KBM-7 (cell line): ENCODE measurements around the gene ARHGEF6.

Experiments used
- DNase-seq: peaks from one replicate; pipeline ENCODE4 v3.0.0-alpha.2; 2015
- in situ Hi-C: fragments of 300-500 bp; cut with MboI; formaldehyde crosslinking; loops from 2 replicates; pipeline ENCODE4 v1.14.3; 2020; ENCODE audit warnings: low sequenced_read_pairs, low pct_unique_long_range_greater_than_20kb, mixed read lengths

ARHGEF6 gene

DNA sequence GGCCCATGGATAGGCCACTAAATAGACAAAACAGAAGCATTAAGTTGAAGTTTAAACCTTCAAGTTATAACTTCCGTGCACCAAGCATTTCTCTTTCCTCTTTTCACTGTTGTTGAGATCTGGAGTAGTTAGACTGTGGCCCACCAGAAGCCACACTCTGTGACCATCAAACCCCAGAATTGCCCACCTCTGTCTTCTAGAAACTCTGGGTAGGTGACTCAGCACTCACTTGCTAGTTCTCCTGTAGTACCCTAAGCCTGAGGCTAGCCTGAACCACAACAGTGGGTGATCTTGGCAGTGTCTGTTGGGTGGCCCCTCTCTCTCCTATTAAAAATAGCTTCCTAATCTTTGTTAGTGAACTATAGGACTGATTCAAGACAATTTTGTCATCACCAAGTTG is 157.3 kb downstream of the ARHGEF6 start:
- in situ Hi-C loops: no loop called here

DNA sequence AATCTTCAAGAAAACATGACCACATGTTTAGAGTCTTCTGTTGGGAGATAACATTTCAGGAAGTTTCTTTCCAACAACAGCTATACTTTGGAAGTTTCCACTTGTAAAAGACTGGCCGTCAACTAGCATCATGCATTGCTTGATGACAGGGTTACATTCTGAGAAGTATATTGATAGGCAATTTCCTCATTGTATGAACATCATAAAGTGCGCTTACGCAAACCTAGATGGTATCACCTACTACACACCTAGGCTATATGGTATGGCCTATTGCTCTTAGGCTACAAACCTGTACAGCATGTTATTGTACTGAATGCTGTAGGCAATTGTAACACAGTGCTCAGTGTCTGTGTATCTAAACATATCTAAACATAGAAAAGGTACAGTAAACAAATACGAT is 158.2 kb downstream of the ARHGEF6 start:
- DNase-seq: no peak
- in situ Hi-C loops: no loop called here

More for the DNA sequence above, 157.3 kb downstream of the ARHGEF6 start:
- no peak for DNase-seq

DNA sequence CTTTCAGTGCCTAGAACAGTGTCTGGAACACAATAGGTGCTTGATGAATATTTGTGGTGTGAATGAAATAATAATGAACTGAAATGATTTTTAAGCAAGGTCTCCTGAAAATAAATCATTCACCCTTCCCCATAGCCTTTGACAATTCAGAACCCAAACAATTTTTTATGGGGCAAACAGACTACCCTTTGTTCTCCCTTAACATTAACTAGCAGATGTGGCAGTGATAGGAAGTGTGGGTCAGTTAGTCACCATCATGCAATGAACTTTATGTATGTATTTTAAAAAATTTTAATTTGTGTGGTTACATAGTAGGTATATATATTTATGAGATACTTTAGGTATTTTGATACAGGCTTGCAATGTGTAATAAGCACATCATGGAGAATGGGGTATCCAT is 160.0 kb downstream of the ARHGEF6 start:
- in situ Hi-C loops: no loop called here
- DNase-seq: no peak

DNA sequence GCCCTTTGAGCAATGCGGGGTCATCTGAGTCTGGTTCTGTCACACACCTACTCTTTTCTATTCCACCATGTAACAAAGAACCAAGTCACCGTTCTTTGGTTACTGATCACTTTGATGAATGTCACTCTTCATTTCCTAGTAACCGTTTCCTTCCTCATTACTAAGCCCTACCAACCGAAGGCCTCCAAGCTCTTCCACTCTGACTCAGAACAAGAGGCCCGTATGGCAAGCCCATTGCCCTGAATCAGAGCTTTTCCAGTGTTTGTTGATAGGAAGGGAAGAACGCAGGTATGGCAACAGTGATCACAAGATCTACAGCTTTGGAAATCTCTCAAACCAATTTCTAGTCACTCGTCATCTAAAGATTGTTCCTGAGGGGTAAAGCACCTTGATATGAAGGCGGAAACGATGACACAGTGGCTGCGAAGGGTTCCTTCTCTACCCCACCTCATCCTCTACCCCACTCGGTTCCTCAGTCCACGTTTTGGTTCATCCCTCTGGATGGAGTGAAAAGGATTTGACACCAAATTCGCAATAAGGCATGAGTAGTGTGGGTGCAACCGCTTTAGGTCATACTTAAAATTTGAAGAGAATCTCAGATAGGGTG is 160.7 kb downstream of the ARHGEF6 start:
- in situ Hi-C loops: no loop called here
- DNase-seq: peak; percentile 47

DNA sequence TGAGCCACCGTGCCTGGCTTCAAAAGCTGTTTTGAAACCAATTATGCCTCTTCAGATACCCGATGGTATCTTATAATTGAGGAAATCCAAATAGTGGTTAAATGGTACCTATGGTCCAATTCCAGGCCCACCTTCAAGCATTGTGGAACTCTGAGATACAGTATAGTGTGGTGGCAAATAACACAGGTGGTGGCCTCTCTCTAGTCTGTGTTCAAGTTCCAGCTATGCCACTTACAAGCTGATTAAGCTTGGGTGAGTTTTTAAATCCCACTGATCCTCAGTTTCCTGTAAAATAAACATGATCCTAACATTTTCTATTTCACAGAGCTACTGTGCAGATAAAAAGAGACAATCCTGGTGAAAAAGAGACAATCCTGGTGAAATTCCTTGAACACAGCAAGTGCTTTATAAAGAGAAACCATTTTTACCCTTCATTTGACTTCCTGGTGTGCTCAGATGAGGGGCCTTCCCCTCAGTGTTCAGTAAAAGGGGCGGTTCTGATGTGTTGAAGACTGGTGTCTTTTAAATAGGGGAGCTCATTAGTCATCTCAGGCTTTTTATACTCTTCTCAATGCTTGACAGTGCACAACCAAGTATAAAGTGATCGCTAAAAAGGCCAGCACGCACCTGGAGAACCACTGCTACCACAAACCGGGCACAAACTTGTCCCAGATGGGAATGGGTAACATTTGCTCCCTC is 163.6 kb downstream of the ARHGEF6 start:
- no peak for DNase-seq
- in situ Hi-C loops: no loop called here
